Natural killer cell (primary cell): ENCODE data around the gene CEMIP. TPM values are rescaled to one million over a fixed set of nuclear protein-coding genes. Genes with fewer than 3 reads are reported as not detected.

Source experiments
- ATAC-seq, 3 donors: fragments of 150-1000 bp in 2 of 3; fragments of 200-7000 bp in 1 of 3; cut with Tn5 transposase; 1 replicate in 1 of 3; 2 replicates in 2 of 3; pipeline ENCODE4 v1.10.0; 2021; ENCODE audit warnings: mild to moderate bottlenecking in 2 of 3, moderate library complexity in 2 of 3
- DNase-seq, 2 donors: peaks; one replicate each; pipeline versions ENCODE4 v3.0.0 to v3.0.0-alpha.2; 2013 to 2021; ENCODE audit warnings: mixed read lengths in 1 of 2
- H3K27ac ChIP-seq: one replicate; pipeline ENCODE4 v1.5.1; 2013; ENCODE audit warnings: mild to moderate bottlenecking, low read length
- H3K27me3 ChIP-seq: one replicate; pipeline ENCODE4 v1.6.1; 2013; ENCODE audit warnings: low read length; ENCODE audit not compliant: control insufficient read depth, insufficient read depth
- H3K36me3 ChIP-seq: one replicate; pipeline ENCODE4 v1.6.1; 2013; ENCODE audit warnings: low read length; ENCODE audit not compliant: control insufficient read depth, insufficient read depth
- H3K4me1 ChIP-seq: one replicate; pipeline ENCODE4 v1.6.1; 2013; ENCODE audit warnings: low read length; ENCODE audit not compliant: control insufficient read depth, insufficient read depth
- H3K4me3 ChIP-seq: one replicate; pipeline ENCODE4 v1.5.1; 2013; ENCODE audit warnings: low read length
- H3K9me3 ChIP-seq: one replicate; pipeline ENCODE4 v1.6.1; 2013; ENCODE audit warnings: low read length; ENCODE audit not compliant: control insufficient read depth, insufficient read depth
- H3K27ac Mint-ChIP-seq, 2 donors: one replicate each; pipeline ENCODE4 v1.8.0; 2022; ENCODE audit warnings: mild to moderate bottlenecking in 2 of 2, mixed read lengths in 2 of 2, moderate library complexity in 1 of 2
- H3K27me3 Mint-ChIP-seq, 2 donors: one replicate each; pipeline ENCODE4 v1.8.0; 2022; ENCODE audit warnings: low read depth in 2 of 2, mixed read lengths in 2 of 2
- H3K36me3 Mint-ChIP-seq: one replicate; pipeline ENCODE4 v1.8.0; 2022; ENCODE audit warnings: mixed read lengths
- H3K4me1 Mint-ChIP-seq, 2 donors: one replicate each; pipeline ENCODE4 v1.8.0; 2022; ENCODE audit warnings: mixed read lengths in 2 of 2
- H3K4me3 Mint-ChIP-seq: one replicate; pipeline ENCODE4 v1.8.0; 2022; ENCODE audit warnings: mild to moderate bottlenecking, moderate library complexity, mixed read lengths
- H3K9me3 Mint-ChIP-seq, 2 donors: one replicate each; pipeline ENCODE4 v1.8.0; 2022; ENCODE audit warnings: mixed read lengths in 2 of 2
- CTCF ChIP-seq: fragments of 200-600 bp; IDR thresholded peaks from one replicate; pipeline ENCODE4 v1.8.0; 2022; ENCODE audit warnings: antibody characterized with exemption
- WGBS: methylation state at CpG from one replicate; pipeline ENCODE4 v1.1.7; 2013; ENCODE audit warnings: missing lambda C conversion rate; ENCODE audit not compliant: insufficient coverage; 5-methylcytosine and 5-hydroxymethylcytosine counted together
- intact Hi-C: fragments of 100-400 bp; cut with micrococcal nuclease; formaldehyde crosslinking; loops from one replicate; pipeline ENCODE4 v1.14.2; 2022
- total RNA-seq, 4 donors: library from RNA; stranded (reverse); fragments of 120-200 nt in 1 of 4; gene quantifications; one replicate each; pipeline versions ENCODE4 v1.2.3 to v1.2.4, GENCODE V29; 2013 to 2022

Gene CEMIP
- total RNA-seq, 3 donors from 2014 or later (not counting 1 experiment from before 2014, with no cell fraction given), result 0.07 to 0.82 TPM; not detected in 1

- H3K27ac Mint-ChIP-seq, result no peak overlapping the region
- H3K36me3 Mint-ChIP-seq, result no peaks in the 10 kb centered on the region
- no peaks in the 10 kb centered on the region for H3K4me1 ChIP-seq
- peaks cover 15 to 39% of the 10 kb centered on the region in 2 donors for H3K27me3 Mint-ChIP-seq
- no peaks in the 10 kb centered on the region for H3K9me3 ChIP-seq
- no peak for TF ChIP-seq CTCF
- WGBS, result 65% methylated on average over 3 of the region's 5 CpGs
- H3K27me3 ChIP-seq, result no peaks in the 10 kb centered on the region
- ATAC-seq (no peak), DNase-seq (no peak)
- H3K4me3 Mint-ChIP-seq, result no peak overlapping the region
- H3K4me1 Mint-ChIP-seq, result peaks cover 0 to 4% of the 10 kb centered on the region in 2 donors
- intact Hi-C loops, result no loop called here
- no peak overlapping the region for H3K27ac ChIP-seq
- no peaks in the 10 kb centered on the region for H3K36me3 ChIP-seq
- H3K4me3 ChIP-seq, result no peak overlapping the region
- H3K9me3 Mint-ChIP-seq, result no peaks in the 10 kb centered on the region
Measured at GRCh38 chr15:80789296-80789695, 10.1 kb downstream of the CEMIP start.

- intact Hi-C loops, result no loop called here
- ATAC-seq (no peak), DNase-seq (no peak)
- TF ChIP-seq CTCF, result no peak
- Mint-ChIP-seq H3K4me3 (no peak overlapping the region), H3K27ac (no peak overlapping the region), H3K36me3 (no peaks in the 10 kb centered on the region), H3K27me3 (peaks cover 16 to 44% of the 10 kb centered on the region in 2 donors), H3K4me1 (peaks cover 0 to 4% of the 10 kb centered on the region in 2 donors), H3K9me3 (no peaks in the 10 kb centered on the region)
- H3K9me3 ChIP-seq, result no peaks in the 10 kb centered on the region
- 25% methylated on average over 4 of the region's 4 CpGs for WGBS
- no peaks in the 10 kb centered on the region for H3K27me3 ChIP-seq
- no peak overlapping the region for H3K4me3 ChIP-seq
- H3K4me1 ChIP-seq, result no peaks in the 10 kb centered on the region
- no peak overlapping the region for H3K27ac ChIP-seq
- no peaks in the 10 kb centered on the region for H3K36me3 ChIP-seq
Measured at GRCh38 chr15:80789796-80790195, 10.6 kb downstream of the CEMIP start.

- H3K27ac Mint-ChIP-seq, result no peak overlapping the region
- H3K36me3 Mint-ChIP-seq, result no peaks in the 10 kb centered on the region
- Histone ChIP-seq H3K27me3 (no peaks in the 10 kb centered on the region), H3K4me3 (no peak overlapping the region), H3K36me3 (no peaks in the 10 kb centered on the region), H3K27ac (no peak overlapping the region), H3K9me3 (no peaks in the 10 kb centered on the region), H3K4me1 (no peaks in the 10 kb centered on the region)
- peaks cover 0 to 4% of the 10 kb centered on the region in 2 donors for H3K4me1 Mint-ChIP-seq
- H3K9me3 Mint-ChIP-seq, result no peaks in the 10 kb centered on the region
- ATAC-seq, result no peak
- no peak for TF ChIP-seq CTCF
- peaks cover 18 to 48% of the 10 kb centered on the region in 2 donors for H3K27me3 Mint-ChIP-seq
- WGBS, result 95% methylated on average over 5 of the region's 5 CpGs
- DNase-seq, result no peak
- intact Hi-C loops, result no loop called here
- H3K4me3 Mint-ChIP-seq, result no peak overlapping the region
Measured at GRCh38 chr15:80790236-80790635, 11.1 kb downstream of the CEMIP start.

- Mint-ChIP-seq H3K27ac (no peak overlapping the region), H3K9me3 (no peaks in the 10 kb centered on the region), H3K27me3 (peaks cover 23 to 52% of the 10 kb centered on the region in 2 donors), H3K36me3 (no peaks in the 10 kb centered on the region), H3K4me3 (no peak overlapping the region), H3K4me1 (peaks cover 0 to 4% of the 10 kb centered on the region in 2 donors)
- Histone ChIP-seq H3K9me3 (no peaks in the 10 kb centered on the region), H3K4me1 (no peaks in the 10 kb centered on the region), H3K36me3 (no peaks in the 10 kb centered on the region), H3K27me3 (no peaks in the 10 kb centered on the region), H3K27ac (no peak overlapping the region), H3K4me3 (no peak overlapping the region)
- intact Hi-C loops, result no loop called here
- WGBS, result 83% methylated on average over 1 of the region's 1 CpG
- no peak for TF ChIP-seq CTCF
- no peak for ATAC-seq
- no peak for DNase-seq
Measured at GRCh38 chr15:80791004-80791403, 11.8 kb downstream of the CEMIP start.
